Immature natural killer cell (primary cell): ENCODE data around the gene LRCH1. TPM values are rescaled to one million over a fixed set of nuclear protein-coding genes. Genes with fewer than 3 reads are reported as not detected.

ENCODE experiments used
- DNase-seq, 3 donors: peaks; one replicate each; pipeline ENCODE4 v3.0.0; 2022; ENCODE audit warnings: mixed read lengths in 1 of 3
- H3K27ac Mint-ChIP-seq, 6 donors: one replicate each; pipeline ENCODE4 v1.8.0; 2020; ENCODE audit warnings: mixed read lengths in 6 of 6, mild to moderate bottlenecking in 5 of 6, inconsistent platforms in 4 of 6, moderate library complexity in 3 of 6
- H3K27me3 Mint-ChIP-seq, 3 donors: one replicate each; pipeline ENCODE4 v1.8.0; 2020 to 2021; ENCODE audit warnings: low read depth in 3 of 3, mild to moderate bottlenecking in 3 of 3, mixed read lengths in 3 of 3, moderate library complexity in 3 of 3, inconsistent platforms in 1 of 3
- H3K36me3 Mint-ChIP-seq, 3 donors: one replicate each; pipeline ENCODE4 v1.8.0; 2020; ENCODE audit warnings: mixed read lengths in 3 of 3, inconsistent platforms in 2 of 3, mild to moderate bottlenecking in 2 of 3
- H3K4me1 Mint-ChIP-seq, 2 donors: one replicate each; pipeline ENCODE4 v1.8.0; 2020; ENCODE audit warnings: inconsistent platforms in 2 of 2, mild to moderate bottlenecking in 2 of 2, mixed read lengths in 2 of 2, moderate library complexity in 1 of 2
- H3K4me3 Mint-ChIP-seq, 5 donors: one replicate each; pipeline ENCODE4 v1.8.0; 2020; ENCODE audit warnings: mild to moderate bottlenecking in 5 of 5, mixed read lengths in 5 of 5, inconsistent platforms in 3 of 5, moderate library complexity in 3 of 5
- H3K9me3 Mint-ChIP-seq, 6 donors: one replicate each; pipeline ENCODE4 v1.8.0; 2020; ENCODE audit warnings: mild to moderate bottlenecking in 6 of 6, mixed read lengths in 6 of 6, inconsistent platforms in 4 of 6, moderate library complexity in 3 of 6
- polyA plus RNA-seq, 3 donors: library from polyadenylated mRNA; unstranded; fragments of 300-500 nt; fragmentation: Illumina TruSeq; gene quantifications; one replicate each; pipeline ENCODE4 v1.2.3, GENCODE V29; 2021

The LRCH1 gene
- polyA plus RNA-seq, 3 donors from 2014 or later = 3.0 to 6.6 (median 5.5) TPM

GRCh38 chr13:46736541-46737310, 183.8 kb downstream of the LRCH1 start:
- Mint-ChIP-seq H3K9me3 (no peaks in the 10 kb centered on the region), H3K36me3 (peaks cover 32 to 58% (median 33%) of the 10 kb centered on the region in 3 donors), H3K4me3 (no peak overlapping the region), H3K27ac (no peak overlapping the region), H3K27me3 (peaks cover 0 to 4% (median 2%) of the 10 kb centered on the region in 3 donors), H3K4me1 (no peaks in the 10 kb centered on the region)
- no peak for DNase-seq

- Mint-ChIP-seq H3K4me1 (no peaks in the 10 kb centered on the region), H3K36me3 (peaks cover 32 to 55% (median 34%) of the 10 kb centered on the region in 3 donors), H3K4me3 (no peak overlapping the region), H3K9me3 (no peaks in the 10 kb centered on the region), H3K27me3 (peaks cover 0 to 6% (median 2%) of the 10 kb centered on the region in 3 donors), H3K27ac (no peak overlapping the region)
- no peak for DNase-seq
These were observed 185.1 kb downstream of the LRCH1 start for GRCh38 chr13:46738055-46738454.

GRCh38 chr13:46738766-46739165, 185.8 kb downstream of the LRCH1 start:
- H3K27me3 Mint-ChIP-seq = peaks cover 0 to 6% (median 2%) of the 10 kb centered on the region in 3 donors
- no peak overlapping the region for H3K4me3 Mint-ChIP-seq
- H3K4me1 Mint-ChIP-seq = no peaks in the 10 kb centered on the region
- H3K27ac Mint-ChIP-seq = no peak overlapping the region
- peaks cover 32 to 59% (median 34%) of the 10 kb centered on the region in 3 donors for H3K36me3 Mint-ChIP-seq
- DNase-seq = no peak
- H3K9me3 Mint-ChIP-seq = no peaks in the 10 kb centered on the region

GRCh38 chr13:46739447-46740098, 186.6 kb downstream of the LRCH1 start:
- Mint-ChIP-seq H3K4me3 (no peak overlapping the region), H3K27me3 (peaks cover 0 to 6% (median 2%) of the 10 kb centered on the region in 3 donors), H3K27ac (no peak overlapping the region), H3K36me3 (peaks cover 30 to 61% (median 39%) of the 10 kb centered on the region in 3 donors), H3K9me3 (no peaks in the 10 kb centered on the region), H3K4me1 (no peaks in the 10 kb centered on the region)
- no peak for DNase-seq

- no peak for DNase-seq
- H3K27me3 Mint-ChIP-seq = peaks cover 2 to 5% (median 5%) of the 10 kb centered on the region in 3 donors
- H3K36me3 Mint-ChIP-seq = peaks cover 28 to 71% (median 54%) of the 10 kb centered on the region in 3 donors
- H3K4me1 Mint-ChIP-seq = no peaks in the 10 kb centered on the region
- no peak overlapping the region for H3K27ac Mint-ChIP-seq
- no peaks in the 10 kb centered on the region for H3K9me3 Mint-ChIP-seq
- no peak overlapping the region for H3K4me3 Mint-ChIP-seq
These were observed 190.2 kb downstream of the LRCH1 start for GRCh38 chr13:46743191-46743590.

- DNase-seq = no peak
- H3K9me3 Mint-ChIP-seq = no peaks in the 10 kb centered on the region
- H3K4me1 Mint-ChIP-seq = peaks cover 5 to 6% of the 10 kb centered on the region in 2 donors
- no peak overlapping the region for H3K4me3 Mint-ChIP-seq
- peaks cover 2 to 7% (median 5%) of the 10 kb centered on the region in 3 donors for H3K27me3 Mint-ChIP-seq
- H3K27ac Mint-ChIP-seq = no peak overlapping the region
- peaks cover 32 to 74% (median 68%) of the 10 kb centered on the region in 3 donors for H3K36me3 Mint-ChIP-seq
These were observed 192.1 kb downstream of the LRCH1 start for GRCh38 chr13:46745062-46745461.

- Mint-ChIP-seq H3K4me1 (peaks cover 12 to 13% of the 10 kb centered on the region in 2 donors), H3K36me3 (peaks cover 31 to 80% (median 67%) of the 10 kb centered on the region in 3 donors), H3K27me3 (peaks cover 2 to 7% (median 5%) of the 10 kb centered on the region in 3 donors), H3K27ac (no peak overlapping the region), H3K4me3 (no peak overlapping the region), H3K9me3 (no peaks in the 10 kb centered on the region)
- no peak for DNase-seq
These were observed 192.7 kb downstream of the LRCH1 start for GRCh38 chr13:46745706-46746105.

- Mint-ChIP-seq H3K9me3 (no peaks in the 10 kb centered on the region), H3K4me3 (no peak overlapping the region), H3K27ac (no peak overlapping the region), H3K36me3 (peaks cover 18 to 70% (median 55%) of the 10 kb centered on the region in 3 donors), H3K4me1 (peaks cover 25 to 28% of the 10 kb centered on the region in 2 donors), H3K27me3 (peaks cover 4 to 12% (median 8%) of the 10 kb centered on the region in 3 donors)
- DNase-seq = no peak
These were observed 194.3 kb downstream of the LRCH1 start for GRCh38 chr13:46747031-46747820.

- peaks cover 4 to 12% (median 8%) of the 10 kb centered on the region in 3 donors for H3K27me3 Mint-ChIP-seq
- H3K9me3 Mint-ChIP-seq = no peaks in the 10 kb centered on the region
- no peak for DNase-seq
- H3K36me3 Mint-ChIP-seq = peaks cover 18 to 64% (median 55%) of the 10 kb centered on the region in 3 donors
- peaks cover 35 to 39% of the 10 kb centered on the region in 2 donors for H3K4me1 Mint-ChIP-seq
- H3K27ac Mint-ChIP-seq = no peak overlapping the region
- no peak overlapping the region for H3K4me3 Mint-ChIP-seq
These were observed 195.3 kb downstream of the LRCH1 start for GRCh38 chr13:46748300-46748699.

- Mint-ChIP-seq H3K9me3 (no peaks in the 10 kb centered on the region), H3K4me3 (no peak overlapping the region), H3K4me1 (peaks cover 51 to 55% of the 10 kb centered on the region in 2 donors), H3K27me3 (peaks cover 9 to 13% (median 12%) of the 10 kb centered on the region in 3 donors), H3K36me3 (peaks cover 18 to 53% (median 43%) of the 10 kb centered on the region in 3 donors), H3K27ac (peak overlapping the region in 2 of 6 donors; percentile 23 to 37)
- DNase-seq = no peak
These were observed 197.0 kb downstream of the LRCH1 start for GRCh38 chr13:46749951-46750350.

- H3K4me1 Mint-ChIP-seq = peaks cover 52 to 56% of the 10 kb centered on the region in 2 donors
- H3K27me3 Mint-ChIP-seq = peaks cover 8 to 13% (median 11%) of the 10 kb centered on the region in 3 donors
- H3K36me3 Mint-ChIP-seq = peaks cover 10 to 33% (median 22%) of the 10 kb centered on the region in 3 donors
- H3K9me3 Mint-ChIP-seq = no peaks in the 10 kb centered on the region
- H3K27ac Mint-ChIP-seq = peak overlapping the region; percentile 72 to 86 (median 81)
- peak; percentile 89 to 92 (median 90) for DNase-seq
- H3K4me3 Mint-ChIP-seq = peak overlapping the region; percentile 38 to 71 (median 63)
These were observed 199.1 kb downstream of the LRCH1 start for GRCh38 chr13:46751811-46752635.

GRCh38 chr13:46753137-46753536, 200.2 kb downstream of the LRCH1 start:
- DNase-seq = no peak
- Mint-ChIP-seq H3K9me3 (no peaks in the 10 kb centered on the region), H3K4me1 (peaks cover 52 to 56% of the 10 kb centered on the region in 2 donors), H3K4me3 (peak overlapping the region in 2 of 5 donors; percentile 29 to 39), H3K27ac (no peak overlapping the region), H3K27me3 (peaks cover 7 to 11% (median 9%) of the 10 kb centered on the region in 3 donors), H3K36me3 (peaks cover 7 to 24% (median 15%) of the 10 kb centered on the region in 3 donors)
